Measurements from ENCODE around the gene PTN.
"Not testable (repeated sequence)": the region's sequence is repeated elsewhere in the genome, so short reads cannot be mapped to it uniquely, and the experiment has no call there.

Gene PTN

DNA sequence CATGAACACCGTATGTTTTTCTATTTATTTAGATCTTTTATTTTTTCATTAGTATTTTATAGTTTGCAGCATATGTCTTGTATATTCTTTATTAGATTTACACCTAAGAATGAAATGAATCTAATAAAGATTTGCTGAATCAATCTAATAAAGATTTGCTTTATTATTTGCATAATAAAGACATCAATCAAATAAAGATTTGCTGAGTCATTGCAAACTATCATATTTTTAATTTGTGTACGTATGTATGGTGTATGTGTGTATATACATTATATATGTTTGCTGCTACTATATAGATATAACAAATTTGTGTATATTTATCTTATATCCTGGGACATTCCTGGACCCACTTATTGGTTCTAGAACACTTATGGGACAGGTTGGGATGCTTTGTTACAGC lies 147.5 kb downstream of the PTN start:
- Histone ChIP-seq H3K36me3 (ENCODE audit: control insufficient read depth in 4 of 4, insufficient read depth in 4 of 4, low read length in 3 of 4) (no peaks in the 10 kb centered on the region), H3K27ac (ENCODE audit: insufficient read depth in 1 of 2, low read depth in 1 of 2, low read length in 2 of 2, poor library complexity in 1 of 2, severe bottlenecking in 2 of 2) (no peak overlapping the region), H3K4me3 (ENCODE audit: control insufficient read depth in 1 of 7, extremely low read depth in 1 of 7, insufficient read depth in 4 of 7, low read depth in 2 of 7, low read length in 6 of 7) (no peak overlapping the region), H3K4me1 (ENCODE audit: control extremely low read depth in 1 of 4, control insufficient read depth in 4 of 4, insufficient read depth in 4 of 4, low read length in 3 of 4) (no peaks in the 10 kb centered on the region), H3K9me3 (ENCODE audit: control extremely low read depth in 1 of 5, control insufficient read depth in 4 of 5, insufficient read depth in 2 of 5, low read depth in 1 of 5, low read length in 4 of 5) (no peaks in the 10 kb centered on the region), H3K27me3 (replicated peaks in 2 of 5; ENCODE audit: control insufficient read depth in 4 of 5, insufficient read depth in 5 of 5, low read length in 4 of 5) (no peaks in the 10 kb centered on the region)
- ChIA-PET POLR2A (no interaction called here), CTCF (no interaction called here)
- WGBS (ENCODE audit: insufficient coverage), result no CpG with 5 or more reads among the region's 2 CpGs
- no peak for DNase-seq

DNA sequence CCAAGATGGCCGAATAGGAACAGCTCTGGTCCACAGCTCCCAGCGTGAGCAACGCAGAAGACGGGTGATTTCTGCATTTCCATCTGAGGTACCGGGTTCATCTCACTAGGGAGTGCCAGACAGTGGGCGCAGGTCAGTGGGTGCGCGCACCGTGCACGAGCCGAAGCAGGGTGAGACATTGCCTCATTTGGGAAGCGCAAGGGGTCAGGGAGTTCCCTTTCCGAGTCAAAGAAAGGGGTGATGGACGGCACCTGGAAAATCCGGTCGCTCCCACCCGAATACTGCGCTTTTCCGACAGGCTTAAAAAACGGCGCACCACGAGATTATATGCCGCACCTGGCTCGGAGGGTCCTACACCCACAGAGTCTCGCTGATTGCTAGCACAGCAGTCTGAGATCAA lies 161.9 kb downstream of the PTN start:
- WGBS (ENCODE audit: insufficient coverage), result 100% methylated on average over 3 of the region's 25 CpGs
- H3K27ac ChIP-seq (ENCODE audit: insufficient read depth in 1 of 2, low read depth in 1 of 2, low read length in 2 of 2, poor library complexity in 1 of 2, severe bottlenecking in 2 of 2); H3K27me3 ChIP-seq (replicated peaks in 2 of 5; ENCODE audit: control insufficient read depth in 4 of 5, insufficient read depth in 5 of 5, low read length in 4 of 5); H3K4me1 ChIP-seq (ENCODE audit: control extremely low read depth in 1 of 4, control insufficient read depth in 4 of 4, insufficient read depth in 4 of 4, low read length in 3 of 4); DNase-seq; POLR2A ChIA-PET; H3K4me3 ChIP-seq (ENCODE audit: control insufficient read depth in 1 of 7, extremely low read depth in 1 of 7, insufficient read depth in 4 of 7, low read depth in 2 of 7, low read length in 6 of 7); H3K9me3 ChIP-seq (ENCODE audit: control extremely low read depth in 1 of 5, control insufficient read depth in 4 of 5, insufficient read depth in 2 of 5, low read depth in 1 of 5, low read length in 4 of 5); CTCF ChIA-PET; H3K36me3 ChIP-seq (ENCODE audit: control insufficient read depth in 4 of 4, insufficient read depth in 4 of 4, low read length in 3 of 4): not testable (repeated sequence)
